Ovary (tissue), 9 donors: Measurements from ENCODE around the gene PLEKHA7. TPM values are rescaled to one million over a fixed set of nuclear protein-coding genes. Genes with fewer than 3 reads are reported as not detected.

ENCODE experiments used
- DNase-seq, 5 donors: peaks; one replicate each; pipeline ENCODE4 v3.0.0-alpha.2; 2019 to 2020
- H3K27ac ChIP-seq, 2 donors: fragments of 200-600 bp; one replicate each; pipeline versions ENCODE4 v1.5.1 to v1.8.0; 2019 to 2022
- H3K27me3 ChIP-seq: fragments of 200-600 bp; one replicate; pipeline ENCODE4 v1.8.0; 2022
- H3K36me3 ChIP-seq: fragments of 200-600 bp; sonication (generic); one replicate; pipeline ENCODE4 v1.5.1; 2019
- H3K4me1 ChIP-seq: one replicate; pipeline ENCODE4 v1.8.1; 2013; ENCODE audit warnings: mild to moderate bottlenecking, moderate library complexity; ENCODE audit not compliant: insufficient read depth
- H3K4me3 ChIP-seq: fragments of 200-600 bp; sonication (generic); one replicate; pipeline ENCODE4 v1.5.1; 2017
- H3K9me3 ChIP-seq, 2 donors: fragments of 200-600 bp in 1 of 2; sonication (generic) in 1 of 2; one replicate each; pipeline versions ENCODE4 v1.5.1 to v1.8.1; 2013 to 2019; ENCODE audit warnings: mild to moderate bottlenecking in 1 of 2, moderate library complexity in 1 of 2
- CTCF ChIP-seq, 3 donors: fragments of 450-650 bp in 2 of 3; fragments of 200-600 bp in 1 of 3; IDR thresholded peaks; one replicate each; pipeline versions ENCODE4 v1.5.1 to v1.8.0; 2016 to 2022; ENCODE audit warnings: antibody characterized with exemption in 3 of 3, mild to moderate bottlenecking in 1 of 3
- EP300 ChIP-seq: sonication (generic); formaldehyde crosslinking; IDR thresholded peaks from one replicate; pipeline ENCODE4 v1.6.1; 2017; ENCODE audit warnings: antibody characterized with exemption
- POLR2A ChIP-seq: fragments of 450-650 bp; IDR thresholded peaks from one replicate; pipeline ENCODE4 v1.6.1; 2017; ENCODE audit warnings: antibody characterized with exemption, mild to moderate bottlenecking, moderate library complexity
- WGBS, 3 donors: extraction: QIAGEN DNeasy Blood & Tissue Kit in 1 of 3; methylation state at CpG; one replicate each; pipeline versions ENCODE4 v1.1.5 to v1.1.7; 2013 to 2017; 5-methylcytosine and 5-hydroxymethylcytosine counted together
- intact Hi-C, 4 donors: fragments of 100-400 bp; cut with DNase I; formaldehyde crosslinking; loops; one replicate each; pipeline versions ENCODE4 v1.11.0 to v1.15.1; 2022 to 2023
- polyA plus RNA-seq, 2 donors: library from polyadenylated mRNA; stranded (reverse); fragments of 200-250 nt in 1 of 2; fragments of 350-450 nt in 1 of 2; fragmentation: Illumina TruSeq in 1 of 2; extraction: RNeasy Lipid Tissue Mini Kit (QIAGEN cat#74804) in 1 of 2; gene quantifications; one replicate each; pipeline ENCODE4 v1.2.3, GENCODE V29; 2013 to 2014
- total RNA-seq, 7 donors: library from RNA; depleted of rRNA in 2 of 7; stranded (reverse); fragments of >200 nt in 2 of 7; fragmentation: NEBNext Ultra II Directional in 3 of 7; extraction: Animal tissue kit (Norgen Biotek cat#: 25700) in 3 of 7; gene quantifications; one replicate each; pipeline versions ENCODE4 v1.1.0 to v1.2.4, GENCODE V29; 2016 to 2023
- donor health status: DM: no; HTN: no; CAD: no; lungs with moderate emphysema.
- donor health status: DM: no; HTN: no; CAD: no.
- donor health status: Bipolar disorder and iron deficiency.
- donor health status: DM: yes; HTN: yes; CAD: no.
- donor health status: DM: no; HTN: no; CAD: no.
- donor health status: DM: yes; HTN: yes; CAD: no.

The PLEKHA7 gene
- total and polyA plus RNA-seq, 9 donors = 9.6 to 29.5 (median 15.9) TPM

DNA sequence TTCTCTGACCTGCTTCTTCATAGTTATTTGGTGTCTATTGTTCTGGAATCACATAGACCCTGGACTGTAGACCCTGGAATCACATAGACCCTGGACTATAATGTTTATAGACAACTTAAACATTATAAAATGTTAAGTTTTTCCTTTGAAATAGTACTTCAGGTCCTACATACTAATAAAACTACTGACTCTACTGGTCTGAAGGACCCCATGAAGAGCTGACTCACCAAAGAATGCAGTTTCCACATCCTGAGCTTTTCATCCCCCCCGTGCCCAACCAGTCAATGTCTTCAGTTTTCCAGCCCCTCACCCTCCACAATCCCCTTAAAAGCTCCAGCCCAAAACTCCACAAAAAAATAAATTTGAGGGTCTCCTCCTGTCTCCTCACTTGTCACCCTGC is 6.6 kb upstream of the PLEKHA7 start:
- no peaks in the 10 kb centered on the region for H3K27me3 ChIP-seq
- no peak overlapping the region for H3K27ac ChIP-seq
- no peak for TF ChIP-seq CTCF (IDR thresholded peaks at IDR 0.05)
- H3K4me1 ChIP-seq = no peaks in the 10 kb centered on the region
- H3K4me3 ChIP-seq = no peak overlapping the region
- intact Hi-C loops = no loop called here
- H3K36me3 ChIP-seq = no peaks in the 10 kb centered on the region
- no peaks in the 10 kb centered on the region for H3K9me3 ChIP-seq
- no peak for DNase-seq
- 80 to 92% (median 81%) methylated on average over 1 of the region's 1 CpG for WGBS, 3 donors

DNA sequence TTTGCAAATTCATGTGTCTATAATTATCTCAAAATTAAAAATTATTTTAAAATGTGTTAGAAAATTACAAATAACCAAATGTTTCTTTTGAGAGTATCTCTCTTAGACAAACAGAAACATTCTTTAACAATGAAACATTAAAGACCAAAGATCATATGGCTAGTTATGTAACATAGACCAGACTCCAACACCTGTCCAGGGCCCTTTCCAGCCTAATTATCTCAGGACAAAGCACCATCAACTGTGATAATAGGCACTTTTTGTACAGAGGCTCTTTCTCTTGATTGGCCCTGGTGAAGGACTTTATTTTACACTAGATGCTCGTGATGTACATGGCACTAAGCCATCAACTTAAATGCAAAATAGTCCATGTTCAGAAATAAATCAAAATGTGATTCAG is 5.0 kb upstream of the PLEKHA7 start:
- H3K27me3 ChIP-seq = no peaks in the 10 kb centered on the region
- H3K27ac ChIP-seq = no peak overlapping the region
- H3K9me3 ChIP-seq = no peaks in the 10 kb centered on the region
- WGBS, 3 donors = 52 to 60% (median 58%) methylated on average over 1 of the region's 1 CpG
- no peak overlapping the region for H3K4me3 ChIP-seq
- no peaks in the 10 kb centered on the region for H3K36me3 ChIP-seq
- intact Hi-C loops = loop anchor here in 1 of 4 donors (10.0 kb wide), 1 partner anchor 46 kb away; no protein-coding TSS in a partner anchor
- H3K4me1 ChIP-seq = no peaks in the 10 kb centered on the region
- DNase-seq = no peak
- TF ChIP-seq POLR2A (no peak), EP300 (no peak), CTCF (IDR thresholded peaks at IDR 0.05) (no peak)

GRCh38 chr11:17015627-17016126 is 1.5 kb upstream of the PLEKHA7 start:
- Histone ChIP-seq H3K27ac (no peak overlapping the region), H3K4me1 (peaks cover 2% of the 10 kb centered on the region), H3K36me3 (no peaks in the 10 kb centered on the region), H3K4me3 (no peak overlapping the region), H3K9me3 (no peaks in the 10 kb centered on the region), H3K27me3 (no peaks in the 10 kb centered on the region)
- peak in 1 of 5 donors; percentile 61 for DNase-seq
- intact Hi-C loops = loop anchor here in 1 of 4 donors (10.0 kb wide), 1 partner anchor 49 kb away; no protein-coding TSS in a partner anchor
- TF ChIP-seq CTCF (IDR thresholded peaks at IDR 0.05) (no peak), EP300 (no peak), POLR2A (no peak)
- WGBS, 3 donors = 37 to 72% (median 57%) methylated on average over 14 to 16 of the region's 16 CpGs

- TF ChIP-seq CTCF (IDR thresholded peaks at IDR 0.05) = no peak
- no peak for TF ChIP-seq POLR2A
- no peak for TF ChIP-seq EP300
- 18 to 27% (median 18%) methylated on average over 25 of the region's 25 CpGs for WGBS, 3 donors
- intact Hi-C loops = loop anchor here in 1 of 4 donors (10.0 kb wide), 1 partner anchor 50 kb away; no protein-coding TSS in a partner anchor
- Histone ChIP-seq H3K9me3 (no peaks in the 10 kb centered on the region), H3K27me3 (no peaks in the 10 kb centered on the region), H3K4me3 (peak overlapping the region; percentile 56), H3K27ac (no peak overlapping the region), H3K4me1 (peaks cover 2% of the 10 kb centered on the region), H3K36me3 (no peaks in the 10 kb centered on the region)
- no peak for DNase-seq
These were observed 816 bp upstream of the PLEKHA7 start for GRCh38 chr11:17014833-17015626.
